Measurements from ENCODE around the gene HMCN2.
"Not testable (repeated sequence)": the region's sequence is repeated elsewhere in the genome, so short reads cannot be mapped to it uniquely, and the experiment has no call there.

HMCN2 gene

GRCh38 chr9:130240410-130241197 lies 25.0 kb upstream of the HMCN2 start:
- peak; percentile 49 for DNase-seq

- no peak for DNase-seq
These were observed 24.4 kb upstream of the HMCN2 start for GRCh38 chr9:130241198-130241535.

GRCh38 chr9:130242270-130243014 lies 23.1 kb upstream of the HMCN2 start:
- no peak for DNase-seq

- DNase-seq = peak; percentile 20
These were observed 22.3 kb upstream of the HMCN2 start for GRCh38 chr9:130243015-130243881.

- no peak for DNase-seq
These were observed 21.7 kb upstream of the HMCN2 start for GRCh38 chr9:130243882-130244170.

GRCh38 chr9:130244548-130245165 lies 20.9 kb upstream of the HMCN2 start:
- DNase-seq = no peak

GRCh38 chr9:130245474-130245873 lies 20.1 kb upstream of the HMCN2 start:
- DNase-seq = no peak

GRCh38 chr9:130246126-130246525 lies 19.4 kb upstream of the HMCN2 start:
- DNase-seq = no peak

- no peak for DNase-seq
These were observed 10.6 kb upstream of the HMCN2 start for GRCh38 chr9:130254747-130255630.

- no peak for DNase-seq
These were observed 9.9 kb upstream of the HMCN2 start for GRCh38 chr9:130255631-130256134.

- DNase-seq = no peak
These were observed 8.9 kb upstream of the HMCN2 start for GRCh38 chr9:130256644-130257043.

- not testable (repeated sequence) for DNase-seq
These were observed 7.4 kb upstream of the HMCN2 start for GRCh38 chr9:130258137-130258536.

GRCh38 chr9:130259044-130259443 lies 6.5 kb upstream of the HMCN2 start:
- no peak for DNase-seq

GRCh38 chr9:130260816-130261765 lies 4.5 kb upstream of the HMCN2 start:
- no peak for DNase-seq

- DNase-seq = no peak
These were observed 3.4 kb upstream of the HMCN2 start for GRCh38 chr9:130262061-130262745.

- DNase-seq = no peak
These were observed 2.8 kb upstream of the HMCN2 start for GRCh38 chr9:130262771-130263170.

- peak; percentile 70 for DNase-seq
These were observed 1.8 kb upstream of the HMCN2 start for GRCh38 chr9:130263601-130264413.

- DNase-seq = no peak
These were observed 878 bp upstream of the HMCN2 start for GRCh38 chr9:130264414-130265350.

All from COR-L47 (cell line).